ENCODE results near the gene RSBN1.
"Not testable (repeated sequence)": the region's sequence is repeated elsewhere in the genome, so short reads cannot be mapped to it uniquely, and the experiment has no call there.

RSBN1 gene

GRCh38 chr1:113811888-113812660 is at the start of gene RSBN1:
Gene RSBN1 (minus strand): TSS chr1:113812476. CDS start chr1:113812412, 64 bp downstream.
- peak; percentile 92 to 96 (median 95) for DNase-seq

GRCh38 chr1:113861641-113862040 is 49.4 kb upstream of the RSBN1 start:
- DNase-seq: no peak

GRCh38 chr1:113860891-113861290 is 48.6 kb upstream of the RSBN1 start:
- DNase-seq: no peak

GRCh38 chr1:113859478-113860175 is 47.4 kb upstream of the RSBN1 start:
- no peak for DNase-seq

- no peak for DNase-seq
Measured at GRCh38 chr1:113858982-113859381, 46.7 kb upstream of the RSBN1 start.

- DNase-seq: no peak
Measured at GRCh38 chr1:113858418-113858817, 46.1 kb upstream of the RSBN1 start.

GRCh38 chr1:113857776-113858175 is 45.5 kb upstream of the RSBN1 start:
- DNase-seq: no peak

GRCh38 chr1:113856401-113856790 is 44.1 kb upstream of the RSBN1 start:
- no peak for DNase-seq

GRCh38 chr1:113855630-113856400 is 43.5 kb upstream of the RSBN1 start:
- DNase-seq: no peak

- DNase-seq: no peak
Measured at GRCh38 chr1:113854234-113854633, 42.0 kb upstream of the RSBN1 start.

GRCh38 chr1:113852694-113853093 is 40.4 kb upstream of the RSBN1 start:
- DNase-seq: not testable (repeated sequence)

- DNase-seq: no peak
Measured at GRCh38 chr1:113850127-113850796, 38.0 kb upstream of the RSBN1 start.

GRCh38 chr1:113849072-113849471 is 36.8 kb upstream of the RSBN1 start:
- DNase-seq: no peak

- DNase-seq: no peak
Measured at GRCh38 chr1:113846391-113847035, 34.2 kb upstream of the RSBN1 start.

- DNase-seq: no peak
Measured at GRCh38 chr1:113836534-113836933, 24.3 kb upstream of the RSBN1 start.

GRCh38 chr1:113835686-113836290 is 23.5 kb upstream of the RSBN1 start:
- DNase-seq: peak in 1 of 4 experiments; percentile 2

GRCh38 chr1:113834716-113835115 is 22.4 kb upstream of the RSBN1 start:
- DNase-seq: no peak

GRCh38 chr1:113830039-113830438 is 17.8 kb upstream of the RSBN1 start:
- DNase-seq: no peak

GRCh38 chr1:113821916-113822315 is 9.6 kb upstream of the RSBN1 start:
- no peak for DNase-seq

- no peak for DNase-seq
Measured at GRCh38 chr1:113818578-113818977, 6.3 kb upstream of the RSBN1 start.

GRCh38 chr1:113813218-113813617 is 942 bp upstream of the RSBN1 start:
- DNase-seq: no peak

- DNase-seq: no peak
Measured at GRCh38 chr1:113812661-113813135, 422 bp upstream of the RSBN1 start.
